Measurements from ENCODE around the gene FBXW4. TPM values are rescaled to one million over a fixed set of nuclear protein-coding genes. Genes with fewer than 3 reads are reported as not detected.

FBXW4 gene
- total and polyA plus RNA-seq, 2 of the 8 experiments (the other 6 are each of a cell fraction or from before 2014, with no cell fraction given), result 29.0 to 32.8 TPM

- Histone ChIP-seq H4K5ac (ENCODE audit: insufficient read length, low read depth, low read length) (no peak overlapping the region), H3K23ac (ENCODE audit: insufficient read length) (no peak overlapping the region), H3K79me1 (ENCODE audit: low read depth, low read length) (no peaks in the 10 kb centered on the region), H3K23me2 (ENCODE audit: low read depth, low read length) (no peaks in the 10 kb centered on the region; the same call in 1 of the 2 replicates), H2AFZ (ENCODE audit: low read length) (no peak overlapping the region), H3K9ac (replicated peaks in 1 of 4; ENCODE audit: extremely low read depth in 1 of 4, low read depth in 3 of 4, low read length in 3 of 4) (no peak overlapping the region), H3K4me2 (ENCODE audit: insufficient read depth in 1 of 2, low read depth in 2 of 2, low read length in 2 of 2) (no peak overlapping the region), H3K56ac (replicated peaks; ENCODE audit: insufficient read length, low read depth, low read length) (no peak overlapping the region), H3K4me3 (ENCODE audit: extremely low read depth in 1 of 4, insufficient read depth in 2 of 4, low read depth in 3 of 4, low read length in 4 of 4) (no peak overlapping the region), H3K14ac (ENCODE audit: insufficient read length) (no peak overlapping the region), H2BK15ac (ENCODE audit: low read length) (no peak overlapping the region), H3K4ac (replicated peaks; ENCODE audit: insufficient read length, low read depth, low read length) (no peak overlapping the region), H3K36me3 (ENCODE audit: control insufficient read depth in 2 of 4, insufficient read depth in 4 of 4, low read length in 3 of 4) (no peaks in the 10 kb centered on the region), H2BK120ac (replicated peaks; ENCODE audit: low read depth, low read length) (no peak overlapping the region), H3K18ac (ENCODE audit: extremely low read depth, low read length) (no peak overlapping the region), H2BK12ac (ENCODE audit: low read depth, low read length) (no peak overlapping the region), H4K91ac (replicated peaks; ENCODE audit: insufficient read length, low read length) (no peak overlapping the region), H3K9me3 (ENCODE audit: insufficient read depth in 2 of 2, low read depth in 1 of 2, low read length in 1 of 2) (no peaks in the 10 kb centered on the region), H3K79me2 (ENCODE audit: control insufficient read depth in 1 of 2, insufficient read depth in 2 of 2, low read length in 2 of 2) (no peaks in the 10 kb centered on the region), H3K27ac (ENCODE audit: low read depth, low read length) (no peak overlapping the region), H2AK5ac (ENCODE audit: low read depth, low read length) (no peak overlapping the region), H4K20me1 (replicated peaks in 1 of 2; ENCODE audit: control insufficient read depth in 1 of 2, insufficient read depth in 2 of 2, low read length in 2 of 2) (no peaks in the 10 kb centered on the region), H3K4me1 (replicated peaks in 1 of 4; ENCODE audit: control insufficient read depth in 3 of 4, insufficient read depth in 4 of 4, low read length in 3 of 4) (peaks cover 0 to 3% (median 0%) of the 10 kb centered on the region in 4 experiments; a peak in 2 of 7 replicates), H4K8ac (ENCODE audit: extremely low read depth, insufficient read depth, low read length) (no peak overlapping the region), H3K27me3 (replicated peaks in 1 of 4; ENCODE audit: control insufficient read depth in 3 of 4, extremely low read depth in 1 of 4, insufficient read depth in 3 of 4, low read length in 3 of 4) (no peaks in the 10 kb centered on the region), H2BK5ac (ENCODE audit: low read depth, low read length) (no peak overlapping the region), H2BK20ac (ENCODE audit: low read length) (no peak overlapping the region)
- ChIA-PET POLR2A (ENCODE audit: partially characterized antibody) (interaction anchor here (0.6 to 1.2 kb wide), 2 partner anchors 120 to 140 kb away, joined by 3 read pairs; no protein-coding TSS in a partner anchor), CTCF (ENCODE audit: partially characterized antibody) (interaction anchor here (0.7 to 2.1 kb wide), 7 partner anchors 9 to 62 kb away, joined by 3 to 9 read pairs (median 4); no protein-coding TSS in a partner anchor)
- DNase-seq (ENCODE audit: low read depth in 1 of 2, low spot score in 2 of 2) (no peak), FAIRE-seq (no peak)
- WGBS, 2 experiments (ENCODE audit: extremely low coverage in 1 of 2, insufficient coverage in 1 of 2, insufficient read length in 1 of 2, insufficient replicate concordance in 2 of 2, low coverage in 1 of 2, low lambda C conversion rate in 2 of 2, missing lambda C conversion rate in 1 of 2), result 100% methylated on average over 2 of the region's 2 CpGs; no CpG with 5 or more reads in 1 of the 2 experiments
- TF ChIP-seq CTCF (IDR thresholded peaks at IDR 0.05; ENCODE audit: control extremely low read depth in 1 of 3, insufficient read depth in 1 of 3, low read depth in 1 of 3, low read length in 3 of 3) (no peak), ASH2L (IDR thresholded peaks at IDR 0.05; ENCODE audit: low read length) (no peak), RXRA (IDR thresholded peaks at IDR 0.05; ENCODE audit: insufficient read depth, low read depth, low read length) (no peak)
These were observed 26.8 kb upstream of the FBXW4 start for GRCh38 chr10:101721806-101722205.

Measured in H1 (cell line).